CD4-positive, alpha-beta T cell treated with Interleukin-15 for 1 hour (primary cell): ENCODE data around the gene USB1.

Experiments used
- DNase-seq: peaks from one replicate; pipeline ENCODE4 v3.0.0-alpha.2; 2020

Gene USB1

DNA sequence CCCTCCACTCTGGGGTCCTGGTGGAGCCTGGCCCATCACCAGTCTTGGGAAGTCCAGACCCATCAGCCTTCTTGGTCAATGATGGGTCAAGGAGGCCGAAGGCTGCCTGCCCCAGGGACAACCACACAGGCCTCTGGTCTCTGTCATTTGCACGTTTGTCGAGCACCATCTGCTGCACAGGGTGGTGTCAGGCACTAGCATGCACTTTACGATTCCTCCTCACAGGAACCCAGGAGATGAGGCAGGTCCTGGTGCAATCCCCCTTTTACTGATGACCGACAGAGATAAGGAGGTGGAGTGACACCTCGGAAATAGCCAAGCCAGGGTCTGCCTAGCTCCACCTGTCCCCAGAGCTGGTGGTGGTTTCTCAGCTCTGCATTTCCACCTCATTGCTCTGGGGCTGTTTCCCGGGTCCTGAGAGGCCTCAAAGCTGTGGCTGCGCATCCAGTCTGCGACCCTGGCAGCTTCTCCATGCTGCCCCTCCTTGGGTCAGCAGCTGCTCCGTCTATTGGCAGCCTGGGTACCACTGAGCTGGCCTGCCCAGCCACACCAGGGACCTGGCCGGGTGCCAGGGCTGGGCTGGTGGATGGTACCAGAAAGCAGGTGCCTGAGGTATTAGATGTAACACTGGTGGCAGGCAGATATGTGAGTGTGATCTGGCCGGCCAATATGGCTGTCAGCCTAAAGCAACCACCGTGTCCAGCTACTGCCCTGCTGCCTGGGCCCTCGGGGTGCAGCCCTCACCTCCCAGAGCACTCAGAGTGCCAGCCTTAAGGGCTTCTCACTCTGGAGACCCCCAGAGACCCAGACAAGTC is 34.4 kb downstream of the USB1 start:
- DNase-seq, result no peak

DNA sequence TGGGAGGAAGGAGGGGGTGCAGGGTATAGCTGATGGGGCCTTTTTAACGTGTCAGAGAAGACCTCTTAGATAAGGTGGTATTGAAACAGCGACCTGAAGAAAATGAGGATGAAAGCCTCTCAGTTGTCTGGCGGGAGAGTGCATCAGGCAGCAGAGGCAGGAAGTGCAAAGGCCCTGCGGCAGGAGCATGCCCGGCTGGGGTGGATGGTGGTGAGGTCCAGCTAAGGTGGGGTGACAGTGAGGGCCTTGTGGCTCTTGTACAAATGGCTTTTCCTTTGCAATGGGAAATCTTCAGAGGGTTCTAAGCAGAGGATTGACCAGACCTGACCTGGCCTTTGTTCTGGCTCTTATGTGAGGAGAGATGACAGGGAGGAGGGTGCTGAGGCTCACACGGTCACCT is 35.7 kb downstream of the USB1 start:
- DNase-seq, result no peak

DNA sequence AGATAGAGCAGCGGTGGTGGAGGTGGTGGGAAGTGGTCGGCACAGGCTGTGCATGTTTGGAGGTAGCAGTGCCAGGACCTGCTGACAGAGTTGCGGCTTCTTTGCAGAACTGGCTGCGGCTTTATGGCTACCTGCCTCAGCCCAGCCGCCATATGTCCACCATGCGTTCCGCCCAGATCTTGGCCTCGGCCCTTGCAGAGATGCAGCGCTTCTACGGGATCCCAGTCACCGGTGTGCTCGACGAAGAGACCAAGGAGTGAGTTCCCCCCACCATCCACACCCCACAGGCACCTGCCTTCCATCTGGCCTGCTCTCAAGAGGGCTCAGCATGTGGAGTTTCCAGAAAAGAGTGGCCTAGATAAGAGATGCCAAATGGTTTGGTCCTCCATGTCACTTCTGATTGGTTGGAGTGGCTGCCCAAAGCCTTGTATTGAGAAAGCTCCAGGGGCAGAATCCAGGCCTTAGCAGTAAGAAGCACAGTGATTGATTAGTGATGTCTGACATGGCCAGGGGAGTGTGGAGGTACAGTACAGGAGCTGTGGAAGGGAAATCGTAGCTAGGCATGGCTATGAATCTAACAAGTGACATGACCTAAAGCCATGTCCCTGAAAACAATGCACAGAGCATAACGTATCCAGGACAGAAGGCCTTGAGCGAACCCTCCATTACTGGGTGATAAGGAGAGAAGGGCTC is 36.3 kb downstream of the USB1 start:
- DNase-seq, result no peak

DNA sequence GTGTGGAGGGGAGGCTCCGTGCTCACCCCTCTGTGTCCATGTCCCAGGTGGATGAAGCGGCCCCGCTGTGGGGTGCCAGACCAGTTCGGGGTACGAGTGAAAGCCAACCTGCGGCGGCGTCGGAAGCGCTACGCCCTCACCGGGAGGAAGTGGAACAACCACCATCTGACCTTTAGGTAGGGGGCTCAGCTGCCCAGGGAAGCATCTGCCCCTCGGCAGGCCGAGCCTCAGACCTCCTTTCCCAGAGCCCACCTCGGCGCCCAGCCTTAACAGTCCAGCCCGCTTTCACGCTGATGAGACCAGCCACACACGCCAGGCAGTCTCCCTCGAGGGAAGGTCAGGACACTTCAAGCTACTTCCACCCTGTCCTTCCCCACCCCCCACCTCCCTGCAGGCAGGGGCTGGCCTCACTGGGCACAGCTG is 37.0 kb downstream of the USB1 start:
- no peak for DNase-seq

DNA sequence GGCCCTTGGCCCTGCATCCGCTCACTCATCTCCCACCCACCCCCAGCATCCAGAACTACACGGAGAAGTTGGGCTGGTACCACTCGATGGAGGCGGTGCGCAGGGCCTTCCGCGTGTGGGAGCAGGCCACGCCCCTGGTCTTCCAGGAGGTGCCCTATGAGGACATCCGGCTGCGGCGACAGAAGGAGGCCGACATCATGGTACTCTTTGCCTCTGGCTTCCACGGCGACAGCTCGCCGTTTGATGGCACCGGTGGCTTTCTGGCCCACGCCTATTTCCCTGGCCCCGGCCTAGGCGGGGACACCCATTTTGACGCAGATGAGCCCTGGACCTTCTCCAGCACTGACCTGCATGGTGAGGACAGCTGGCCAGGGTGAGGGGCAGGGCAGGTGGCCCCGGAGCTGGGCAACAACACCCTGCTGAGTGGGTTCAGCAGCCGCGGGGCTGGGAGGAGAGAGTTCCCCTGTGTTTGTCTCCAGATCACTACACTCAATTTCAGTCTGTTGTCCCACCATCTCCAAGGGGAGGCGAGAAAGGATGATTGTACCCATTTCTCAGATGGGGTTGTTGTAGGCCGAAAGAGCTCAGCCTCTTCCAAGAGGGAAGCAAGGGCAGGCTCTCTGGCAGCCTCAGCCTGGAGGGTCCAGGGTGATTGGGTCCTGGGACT is 38.8 kb downstream of the USB1 start:
- DNase-seq, result no peak

DNA sequence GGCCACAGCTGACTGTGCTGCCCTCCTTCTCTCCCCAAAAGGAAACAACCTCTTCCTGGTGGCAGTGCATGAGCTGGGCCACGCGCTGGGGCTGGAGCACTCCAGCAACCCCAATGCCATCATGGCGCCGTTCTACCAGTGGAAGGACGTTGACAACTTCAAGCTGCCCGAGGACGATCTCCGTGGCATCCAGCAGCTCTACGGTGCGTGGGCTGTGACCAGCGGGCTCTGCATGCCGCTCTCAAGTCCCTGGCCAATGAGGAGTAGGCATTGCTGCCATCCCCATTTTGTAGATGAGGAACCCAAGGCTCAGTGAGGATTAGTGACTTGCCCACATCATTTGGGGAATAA is 39.3 kb downstream of the USB1 start:
- DNase-seq, result no peak

DNA sequence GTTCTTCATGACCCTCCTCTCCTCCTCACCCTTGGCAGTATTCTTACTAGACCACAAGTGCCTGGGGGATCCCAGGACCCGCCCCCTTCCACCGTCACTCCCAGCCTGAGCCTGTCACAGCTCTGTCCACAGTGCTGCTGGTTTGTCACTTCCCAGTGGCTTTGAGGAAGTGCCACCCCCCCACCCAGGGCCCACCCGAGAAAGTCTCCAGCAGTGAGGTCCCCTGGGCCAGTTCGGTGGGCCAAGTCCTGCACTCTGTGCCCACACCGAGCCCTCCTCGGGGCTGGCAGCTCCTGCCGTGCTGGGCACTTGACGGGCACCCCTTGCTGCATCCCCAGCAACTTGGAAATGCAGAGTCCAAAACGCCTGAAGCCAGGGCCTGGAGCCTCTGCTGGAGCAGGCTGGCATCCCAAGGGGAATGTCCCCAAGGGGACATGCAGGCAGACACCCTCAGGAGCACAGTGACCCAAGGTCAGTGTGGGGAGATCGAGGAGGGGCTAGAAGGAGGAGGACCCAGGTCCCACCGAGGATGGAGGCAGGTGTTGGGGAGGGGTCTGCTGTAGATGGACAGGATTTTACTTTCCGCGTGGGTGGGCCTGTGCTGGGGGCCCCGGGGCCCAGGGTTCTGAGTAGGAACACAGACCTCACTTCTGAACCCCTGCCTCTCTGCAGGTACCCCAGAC is 39.9 kb downstream of the USB1 start:
- no peak for DNase-seq

GRCh38 chr16:58041628-58041955 is 40.4 kb downstream of the USB1 start:
- DNase-seq, result no peak

GRCh38 chr16:58042001-58042885 is 41.0 kb downstream of the USB1 start:
- DNase-seq, result no peak

DNA sequence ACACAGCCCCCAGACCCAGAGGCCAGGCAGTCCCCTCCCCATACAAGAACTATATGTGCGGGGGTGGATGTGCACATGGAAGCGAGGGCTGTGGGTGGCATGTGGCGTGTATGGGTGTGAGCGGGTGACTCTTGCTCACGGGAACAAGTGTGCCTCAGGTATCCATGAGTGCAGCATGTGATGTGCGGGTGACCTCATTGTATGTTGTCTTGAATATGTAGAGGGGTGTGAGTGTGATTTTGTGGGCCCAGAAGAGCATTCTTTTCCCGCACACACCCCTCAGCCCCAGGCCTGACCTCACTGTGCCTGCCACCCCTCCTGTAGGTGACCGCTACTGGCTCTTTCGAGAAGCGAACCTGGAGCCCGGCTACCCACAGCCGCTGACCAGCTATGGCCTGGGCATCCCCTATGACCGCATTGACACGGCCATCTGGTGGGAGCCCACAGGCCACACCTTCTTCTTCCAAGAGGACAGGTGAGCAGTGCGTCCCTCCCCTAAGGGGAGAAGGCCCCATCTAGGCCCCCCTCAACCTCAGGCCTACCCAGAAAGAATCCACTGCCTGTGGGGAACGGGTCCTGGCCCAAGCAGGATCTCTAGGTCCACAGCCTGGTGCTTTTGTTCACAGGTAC is 41.8 kb downstream of the USB1 start:
- no peak for DNase-seq

GRCh38 chr16:58043571-58044155 is 42.5 kb downstream of the USB1 start:
- DNase-seq, result no peak

- DNase-seq, result no peak
Observed at GRCh38 chr16:58044266-58045019, 43.2 kb downstream of the USB1 start.

- no peak for DNase-seq
Observed at GRCh38 chr16:58045096-58045495, 43.9 kb downstream of the USB1 start.

- no peak for DNase-seq
Observed at GRCh38 chr16:58046054-58046881, 45.1 kb downstream of the USB1 start.

GRCh38 chr16:58046936-58047335 is 45.7 kb downstream of the USB1 start:
- DNase-seq, result no peak

DNA sequence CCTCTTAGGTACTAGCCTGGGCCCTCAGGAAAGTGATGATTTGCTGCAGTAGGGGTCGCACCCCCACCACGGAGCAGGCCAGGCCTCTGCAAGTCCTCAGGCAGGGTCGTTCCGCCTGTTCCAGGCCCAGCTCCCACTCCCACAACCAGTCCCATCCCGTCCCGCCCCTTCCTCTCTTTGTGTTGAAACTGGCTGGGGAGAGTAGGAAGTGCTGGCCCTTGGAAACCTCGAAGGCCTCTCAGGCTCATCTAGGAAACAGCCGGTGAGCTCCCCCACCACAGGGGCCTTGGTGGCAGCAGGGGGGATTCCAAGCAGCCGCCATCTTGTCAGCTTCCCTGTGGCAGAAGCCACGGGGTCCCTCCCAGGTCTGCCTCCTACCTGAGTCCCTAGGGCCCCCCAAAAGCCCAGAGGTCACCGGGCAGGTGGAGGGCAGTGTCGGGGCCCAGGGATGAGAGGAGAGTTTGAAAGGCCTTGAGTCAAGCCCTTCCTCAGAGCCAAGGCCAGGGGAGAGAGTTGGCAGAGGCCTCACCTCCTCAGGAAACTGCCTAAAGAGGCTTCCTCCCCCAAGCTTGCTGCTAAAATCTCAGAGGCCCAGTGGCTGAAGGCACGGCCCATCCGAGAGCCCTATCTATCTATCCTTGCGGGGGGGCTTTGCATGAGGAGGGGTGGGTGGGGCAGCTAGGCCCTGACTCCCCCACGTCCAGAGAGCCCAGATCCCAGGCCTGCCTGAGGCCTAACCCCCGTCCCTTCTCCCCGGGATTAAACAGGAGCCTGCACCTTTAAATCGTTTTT is 46.5 kb downstream of the USB1 start:
- no peak for DNase-seq

- DNase-seq, result no peak
Observed at GRCh38 chr16:58048494-58049231, 47.5 kb downstream of the USB1 start.
